HepG2 (cell line): ENCODE data around the gene PDCD11.

Experiments
- CTCF ChIP-seq: sonication (generic); formaldehyde crosslinking; IDR thresholded peaks from 2 replicates; pipeline ENCODE4 v1.5.0; 2020; ENCODE audit warnings: mild to moderate bottlenecking, missing genetic modification reagents, moderate library complexity
- ELF1 ChIP-seq: sonication (generic); formaldehyde crosslinking; IDR thresholded peaks from 2 replicates; pipeline ENCODE4 v1.4.0; 2020; ENCODE audit warnings: missing genetic modification reagents
- HNRNPH1 ChIP-seq: fragments of 200-400 bp; formaldehyde crosslinking; optimal IDR thresholded peaks from 2 replicates; pipeline ENCODE3; 2017; ENCODE audit warnings: mild to moderate bottlenecking, low read depth, low read length
- MLXIP ChIP-seq: sonication (generic); formaldehyde crosslinking; IDR thresholded peaks from 2 replicates; pipeline ENCODE4 v1.9.0; 2021; ENCODE audit warnings: missing genetic modification reagents, borderline replicate concordance
- NR1H2 ChIP-seq: sonication (generic); formaldehyde crosslinking; IDR thresholded peaks from 2 replicates; pipeline ENCODE4 v1.8.1; 2022; ENCODE audit warnings: low read depth, missing genetic modification reagents, borderline replicate concordance
- PATZ1 ChIP-seq: sonication (generic); formaldehyde crosslinking; IDR thresholded peaks from 2 replicates; pipeline ENCODE4 v1.4.0; 2020; ENCODE audit warnings: missing genetic modification reagents
- PITX1 ChIP-seq: sonication (generic); formaldehyde crosslinking; IDR thresholded peaks from 2 replicates; pipeline ENCODE4 v1.5.1; 2020; ENCODE audit warnings: mild to moderate bottlenecking, missing genetic modification reagents
- RAD21 ChIP-seq: fragments of 450-650 bp; formaldehyde crosslinking; IDR thresholded peaks from 2 replicates; pipeline ENCODE4 v1.5.0; 2020; ENCODE audit warnings: mild to moderate bottlenecking
- ZNF574 ChIP-seq: sonication (generic); formaldehyde crosslinking; IDR thresholded peaks from 2 replicates; pipeline ENCODE4 v1.4.0; 2020; ENCODE audit warnings: missing genetic modification reagents
- ZNF670 ChIP-seq: sonication (generic); formaldehyde crosslinking; IDR thresholded peaks from 2 replicates; pipeline ENCODE4 v1.8.0; 2022; ENCODE audit warnings: mild to moderate bottlenecking, missing genetic modification reagents, borderline replicate concordance

- TF ChIP-seq PITX1 (CRISPR knock-in tag), result no peak
- no peak for TF ChIP-seq RAD21
- no peak for TF ChIP-seq ELF1
- no peak for TF ChIP-seq PATZ1 (CRISPR knock-in tag)
- TF ChIP-seq CTCF, result no peak
- TF ChIP-seq HNRNPH1, result no peak
- no peak for TF ChIP-seq ZNF574 (CRISPR knock-in tag)
- TF ChIP-seq NR1H2, result no peak
- no peak for TF ChIP-seq MLXIP (CRISPR knock-in tag)
- no peak for TF ChIP-seq ZNF670 (CRISPR knock-in tag)
Observed at GRCh38 chr10:103350175-103350516, 46.3 kb upstream of the PDCD11 start.
